Panc1 (cell line): ENCODE measurements around the gene GPC6. TPM values are rescaled to one million over a fixed set of nuclear protein-coding genes. Genes with fewer than 3 reads are reported as not detected.

Experiments used
- ATAC-seq: fragments of 200-7000 bp; cut with Tn5 transposase; 2 replicates; pipeline ENCODE4 v1.9.1; 2020; ENCODE audit warnings: mild to moderate bottlenecking, moderate library complexity
- BruUV-seq: library from RNA; stranded (reverse); fragments of 400-500 nt; replicated peaks from 2 replicates; lab custom pipeline; 2021; lab: Mats Ljungman, UMichigan
- CTCF ChIA-PET: fragments of 300-600 bp; sonication (Branson Sonifier 250); formaldehyde crosslinking; loops from one replicate; lab custom pipeline; 2022; ENCODE audit warnings: antibody characterized with exemption; lab: Charles Lee
- POLR2A ChIA-PET: fragments of 300-600 bp; sonication (Branson Sonifier 250); formaldehyde crosslinking; loops from one replicate; lab custom pipeline; 2022; ENCODE audit warnings: antibody characterized with exemption; lab: Charles Lee
- DNase-seq: peaks from one replicate; pipeline ENCODE4 v3.0.0-alpha.2; 2010; ENCODE audit warnings: low read depth, low spot score
- H3K27ac ChIP-seq: 2 replicates; pipeline ENCODE4 v1.5.1; 2011; ENCODE audit warnings: mild to moderate bottlenecking, low read length, inconsistent platforms
- H3K27me3 ChIP-seq: fragments of 200-500 bp; sonication (Bioruptor generic); 2 replicates; pipeline ENCODE4 v1.6.0; 2014; ENCODE audit warnings: low read length, inconsistent platforms; ENCODE audit not compliant: control insufficient read depth, insufficient read depth
- H3K36me3 ChIP-seq: fragments of 200-500 bp; sonication (Bioruptor generic); 2 replicates; pipeline ENCODE4 v1.5.1; 2014; ENCODE audit warnings: inconsistent platforms, mild to moderate bottlenecking, low read length, moderate library complexity; ENCODE audit not compliant: control insufficient read depth, insufficient read depth
- H3K4me1 ChIP-seq: 2 replicates; pipeline ENCODE4 v1.5.1; 2011; ENCODE audit warnings: inconsistent platforms, mild to moderate bottlenecking, low read length, moderate library complexity; ENCODE audit not compliant: control insufficient read depth, insufficient read depth
- H3K4me3 ChIP-seq, 2 experiments: 2 replicates each; pipeline ENCODE4 v1.5.1; 2011 to 2012; ENCODE audit warnings: low read depth in 2 of 2, low read length in 2 of 2, mild to moderate bottlenecking in 2 of 2, inconsistent platforms in 1 of 2, moderate library complexity in 1 of 2
- H3K9me3 ChIP-seq: fragments of 200-500 bp; sonication (Bioruptor generic); 2 replicates; pipeline ENCODE4 v1.5.1; 2014; ENCODE audit warnings: low read depth, mild to moderate bottlenecking, inconsistent platforms, low read length, moderate library complexity; ENCODE audit not compliant: control insufficient read depth, insufficient read depth
- POLR2AphosphoS5 ChIP-seq: IDR thresholded peaks from 2 replicates; pipeline ENCODE4 v1.6.1; 2012; ENCODE audit warnings: mild to moderate bottlenecking, low read depth, low read length, moderate library complexity
- REST ChIP-seq, 2 experiments: IDR thresholded peaks; 2 replicates each; pipeline ENCODE4 v1.6.1; 2011 to 2012; ENCODE audit warnings: low read depth in 2 of 2, control low read depth in 1 of 2, low read length in 1 of 2, mild to moderate bottlenecking in 1 of 2, moderate library complexity in 1 of 2; ENCODE audit not compliant: insufficient read depth in 1 of 2
- SIN3A ChIP-seq: IDR thresholded peaks from 2 replicates; pipeline ENCODE4 v1.6.1; 2012; ENCODE audit warnings: low read depth, mild to moderate bottlenecking, low read length, moderate library complexity, borderline replicate concordance; ENCODE audit not compliant: insufficient read depth
- TCF7L2 ChIP-seq: IDR thresholded peaks from 2 replicates; pipeline ENCODE4 v1.6.1; 2011; ENCODE audit warnings: mild to moderate bottlenecking, low read depth, low read length, inconsistent platforms
- in situ Hi-C: cut with HindIII; loops from 2 replicates; pipeline ENCODE4 v1.10.0; 2016; ENCODE audit warnings: low sequenced_read_pairs, low pct_unique_long_range_greater_than_20kb
- intact Hi-C: fragments of 100-400 bp; cut with micrococcal nuclease; formaldehyde crosslinking; loops from one replicate; pipeline ENCODE4 v1.10.0; 2022; ENCODE audit not compliant: unreplicated experiment
- total RNA-seq: library from RNA; stranded (reverse); gene quantifications from one replicate; pipeline ENCODE4 v1.2.1, GENCODE V29; 2021; ENCODE audit not compliant: unreplicated experiment
- TF ChIP-seq, protein P1 (sequence below): fragments of 450-650 bp; IDR thresholded peaks from 2 replicates; pipeline ENCODE4 v1.5.1; 2017; ENCODE audit warnings: mild to moderate bottlenecking

The GPC6 gene
- total RNA-seq, 1 experiment from 2014 or later: 4.8 TPM

- Histone ChIP-seq H3K9me3 (no peaks in the 10 kb centered on the region), H3K27ac (no peak overlapping the region), H3K4me1 (no peaks in the 10 kb centered on the region), H3K36me3 (no peaks in the 10 kb centered on the region), H3K4me3 (no peak overlapping the region), H3K27me3 (no peaks in the 10 kb centered on the region)
- intact Hi-C loops (no loop called here), in situ Hi-C loops (no loop called here)
- CTCF ChIA-PET: no interaction called here
- POLR2A ChIA-PET: no interaction called here
- DNase-seq: no peak
- BruUV-seq: no TSS peak
- TF ChIP-seq, protein P1, sequence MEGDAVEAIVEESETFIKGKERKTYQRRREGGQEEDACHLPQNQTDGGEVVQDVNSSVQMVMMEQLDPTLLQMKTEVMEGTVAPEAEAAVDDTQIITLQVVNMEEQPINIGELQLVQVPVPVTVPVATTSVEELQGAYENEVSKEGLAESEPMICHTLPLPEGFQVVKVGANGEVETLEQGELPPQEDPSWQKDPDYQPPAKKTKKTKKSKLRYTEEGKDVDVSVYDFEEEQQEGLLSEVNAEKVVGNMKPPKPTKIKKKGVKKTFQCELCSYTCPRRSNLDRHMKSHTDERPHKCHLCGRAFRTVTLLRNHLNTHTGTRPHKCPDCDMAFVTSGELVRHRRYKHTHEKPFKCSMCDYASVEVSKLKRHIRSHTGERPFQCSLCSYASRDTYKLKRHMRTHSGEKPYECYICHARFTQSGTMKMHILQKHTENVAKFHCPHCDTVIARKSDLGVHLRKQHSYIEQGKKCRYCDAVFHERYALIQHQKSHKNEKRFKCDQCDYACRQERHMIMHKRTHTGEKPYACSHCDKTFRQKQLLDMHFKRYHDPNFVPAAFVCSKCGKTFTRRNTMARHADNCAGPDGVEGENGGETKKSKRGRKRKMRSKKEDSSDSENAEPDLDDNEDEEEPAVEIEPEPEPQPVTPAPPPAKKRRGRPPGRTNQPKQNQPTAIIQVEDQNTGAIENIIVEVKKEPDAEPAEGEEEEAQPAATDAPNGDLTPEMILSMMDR: no peak
- TF ChIP-seq POLR2AphosphoS5 (no peak), TCF7L2 (no peak), REST (IDR thresholded peaks at IDR 0.05; ENCODE audit: insufficient read depth in 1 of 2, low read depth in 2 of 2, low read length in 1 of 2) (no peak), SIN3A (no peak)
- no peak for ATAC-seq
Observed at GRCh38 chr13:93946994-93947393, 720.4 kb downstream of the GPC6 start.

DNA sequence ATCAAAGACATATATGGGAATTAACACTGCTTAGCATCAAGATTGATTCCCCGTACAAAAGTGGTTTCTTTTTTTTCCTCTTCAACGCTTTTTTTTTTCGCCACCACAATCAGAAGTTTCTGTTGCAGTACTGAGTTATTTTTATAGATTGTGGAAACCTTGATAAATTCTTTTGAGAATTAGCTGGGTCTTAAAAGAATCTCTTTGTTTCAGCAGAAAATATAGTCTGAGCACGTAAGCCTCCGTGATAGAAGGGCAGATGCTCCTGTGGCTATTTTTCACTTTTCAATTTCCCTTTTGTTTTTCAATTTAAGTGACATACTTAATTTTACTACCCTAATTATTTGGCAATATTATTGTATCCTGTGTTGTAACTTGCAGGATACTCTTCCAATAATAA, 721.0 kb downstream of the GPC6 start:
- POLR2A ChIA-PET: no interaction called here

More for the DNA sequence above, 721.0 kb downstream of the GPC6 start:
- Histone ChIP-seq H3K4me1 (no peaks in the 10 kb centered on the region), H3K36me3 (no peaks in the 10 kb centered on the region), H3K27ac (no peak overlapping the region), H3K9me3 (no peaks in the 10 kb centered on the region), H3K4me3 (no peak overlapping the region), H3K27me3 (no peaks in the 10 kb centered on the region)
- no TSS peak for BruUV-seq
- CTCF ChIA-PET: no interaction called here
- no peak for DNase-seq
- ATAC-seq: no peak
- intact Hi-C loops (no loop called here), in situ Hi-C loops (no loop called here)
- TF ChIP-seq REST (IDR thresholded peaks at IDR 0.05; ENCODE audit: insufficient read depth in 1 of 2, low read depth in 2 of 2, low read length in 1 of 2) (no peak), POLR2AphosphoS5 (no peak), TCF7L2 (no peak), SIN3A (no peak)
- TF ChIP-seq, protein P1: no peak
